H1 (cell line): ENCODE measurements around the gene ANO6.

Experiments
- EP300 ChIP-seq, 2 experiments: IDR thresholded peaks; 1 replicate in 1 of 2; 2 replicates in 1 of 2; pipeline ENCODE4 v1.6.1; 2011 to 2012; ENCODE audit warnings: low read depth in 2 of 2, low read length in 2 of 2, mild to moderate bottlenecking in 2 of 2, borderline replicate concordance in 1 of 2, inconsistent platforms in 1 of 2, moderate library complexity in 1 of 2
- JUND ChIP-seq: IDR thresholded peaks from 2 replicates; pipeline ENCODE4 v1.6.1; 2011; ENCODE audit warnings: mild to moderate bottlenecking, improper control_type of control experiment, low read length
- RNF2 ChIP-seq: fragments of 200-900, 300-1000 bp; sonication (generic); IDR thresholded peaks from 2 replicates; pipeline ENCODE4 v1.7.1; 2016; ENCODE audit warnings: borderline replicate concordance, low read depth, mild to moderate bottlenecking, antibody characterized with exemption, low read length; ENCODE audit not compliant: poor library complexity, severe bottlenecking; ENCODE audit errors: missing control alignments

GRCh38 chr12:45483571-45483970 is 267.7 kb downstream of the ANO6 start:
- no peak for TF ChIP-seq RNF2
- TF ChIP-seq EP300 (IDR thresholded peaks at IDR 0.05; ENCODE audit: borderline replicate concordance in 1 of 2, low read depth in 2 of 2, low read length in 2 of 2): no peak
- no peak for TF ChIP-seq JUND
